ENCODE measurements around the gene TOLLIP.

The TOLLIP gene

DNA sequence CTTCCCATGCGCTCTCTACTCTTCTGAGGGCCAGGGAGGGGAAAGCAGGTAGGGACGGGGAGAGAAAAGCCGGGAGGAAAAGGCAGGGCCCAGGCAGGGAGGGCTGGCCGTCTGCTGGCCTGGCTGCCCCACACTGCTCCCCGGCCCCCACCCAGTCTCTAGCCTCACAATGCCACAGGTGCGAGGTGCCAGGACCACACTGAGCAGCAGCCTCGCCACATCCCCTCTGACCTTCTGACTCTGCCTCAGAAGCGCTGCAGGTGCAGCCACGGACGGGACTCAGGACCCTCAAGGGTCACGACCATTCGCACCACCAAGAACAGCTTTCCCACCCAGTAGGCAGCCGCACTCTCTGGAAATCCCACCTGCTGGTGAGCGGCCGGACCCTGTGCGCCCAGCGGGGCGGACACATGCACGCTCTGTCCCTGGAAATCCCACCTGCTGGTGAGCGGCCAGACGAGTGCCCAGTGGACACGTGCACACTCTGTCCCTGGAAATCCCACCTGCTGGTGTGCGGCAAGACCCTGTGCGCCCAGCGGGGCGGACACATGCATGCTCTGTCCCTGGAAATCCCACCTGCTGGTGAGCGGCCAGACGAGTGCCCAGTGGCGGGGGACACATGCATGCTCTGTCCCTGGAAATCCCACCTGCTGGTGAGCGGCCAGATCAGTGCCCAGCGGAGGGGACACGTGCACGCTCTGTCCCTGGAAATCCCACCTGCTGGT, 20.1 kb downstream of the TOLLIP start:
- no peak for DNase-seq (ENCODE audit: low spot score)
- no peak for TF ChIP-seq CTCF (IDR thresholded peaks at IDR 0.05; ENCODE audit: borderline replicate concordance, control extremely low read depth, extremely low read depth, insufficient read depth, missing control alignments)
- in situ Hi-C loops (cut with MboI; ENCODE audit: low sequenced_read_pairs, unreplicated experiment): no loop called here

GRCh38 chr11:1288426-1289151, 20.8 kb downstream of the TOLLIP start:
- DNase-seq (ENCODE audit: low spot score): no peak
- in situ Hi-C loops (cut with MboI; ENCODE audit: low sequenced_read_pairs, unreplicated experiment): no loop called here
- no peak for TF ChIP-seq CTCF (IDR thresholded peaks at IDR 0.05; ENCODE audit: borderline replicate concordance, control extremely low read depth, extremely low read depth, insufficient read depth, missing control alignments)

- TF ChIP-seq CTCF (IDR thresholded peaks at IDR 0.05; ENCODE audit: borderline replicate concordance, control extremely low read depth, extremely low read depth, insufficient read depth, missing control alignments): no peak
- no peak for DNase-seq (ENCODE audit: low spot score)
- in situ Hi-C loops (cut with MboI; ENCODE audit: low sequenced_read_pairs, unreplicated experiment): no loop called here
Observed at GRCh38 chr11:1287928-1288327, 21.5 kb downstream of the TOLLIP start.

DNA sequence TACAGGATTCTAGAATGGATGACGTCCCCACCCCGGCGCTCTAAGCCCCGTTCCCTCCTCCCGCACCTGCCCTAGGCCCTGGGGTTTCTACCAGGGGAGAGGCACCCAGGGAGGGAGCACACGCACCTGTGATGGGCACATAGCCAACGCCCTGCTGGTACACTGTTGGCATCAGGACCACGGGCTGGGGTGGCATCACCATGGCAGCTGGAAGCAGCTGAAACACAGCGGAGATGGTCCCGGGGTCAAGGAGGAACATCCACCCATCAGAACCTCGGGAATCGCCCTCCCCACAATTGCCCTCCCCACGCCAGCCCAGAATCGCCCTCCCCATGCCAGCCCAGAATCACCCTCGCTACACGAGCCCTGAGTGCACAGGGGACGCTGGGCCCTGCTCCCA, 23.6 kb downstream of the TOLLIP start:
- DNase-seq (ENCODE audit: low spot score): no peak
- in situ Hi-C loops (cut with MboI; ENCODE audit: low sequenced_read_pairs, unreplicated experiment): no loop called here
- no peak for TF ChIP-seq CTCF (IDR thresholded peaks at IDR 0.05; ENCODE audit: borderline replicate concordance, control extremely low read depth, extremely low read depth, insufficient read depth, missing control alignments)

GRCh38 chr11:1285316-1285744, 24.1 kb downstream of the TOLLIP start:
- in situ Hi-C loops (cut with MboI; ENCODE audit: low sequenced_read_pairs, unreplicated experiment): no loop called here
- TF ChIP-seq CTCF (IDR thresholded peaks at IDR 0.05; ENCODE audit: borderline replicate concordance, control extremely low read depth, extremely low read depth, insufficient read depth, missing control alignments): no peak
- no peak for DNase-seq (ENCODE audit: low spot score)

DNA sequence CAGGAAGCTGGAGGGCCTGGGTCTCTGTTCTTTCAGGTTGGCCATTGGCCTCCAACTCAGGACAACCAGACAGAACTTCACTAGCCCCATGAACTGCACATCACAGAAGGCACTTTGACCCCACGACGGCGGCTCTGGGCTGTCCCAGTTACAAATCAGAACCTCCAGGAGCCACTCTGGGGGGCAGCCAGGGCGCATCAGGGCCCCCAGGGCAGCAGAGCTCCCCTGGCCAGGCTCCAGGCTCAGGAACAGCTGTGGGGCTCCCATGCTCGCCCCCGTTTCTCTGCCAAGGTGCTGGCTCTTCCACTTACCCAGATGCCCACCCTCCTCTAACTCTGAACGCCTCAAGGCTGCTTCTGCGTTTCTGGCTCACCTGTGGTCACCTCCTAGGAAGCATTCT, 25.5 kb downstream of the TOLLIP start:
- DNase-seq (ENCODE audit: low spot score): no peak
- in situ Hi-C loops (cut with MboI; ENCODE audit: low sequenced_read_pairs, unreplicated experiment): no loop called here
- TF ChIP-seq CTCF (IDR thresholded peaks at IDR 0.05; ENCODE audit: borderline replicate concordance, control extremely low read depth, extremely low read depth, insufficient read depth, missing control alignments): no peak

Measured in GM13976 (cell line).